ENCODE data around the gene ZNF281. TPM values are rescaled to one million over a fixed set of nuclear protein-coding genes. Genes with fewer than 3 reads are reported as not detected.

The ZNF281 gene
- total RNA-seq, 1 experiment from 2014 or later: 43.0 TPM

DNA sequence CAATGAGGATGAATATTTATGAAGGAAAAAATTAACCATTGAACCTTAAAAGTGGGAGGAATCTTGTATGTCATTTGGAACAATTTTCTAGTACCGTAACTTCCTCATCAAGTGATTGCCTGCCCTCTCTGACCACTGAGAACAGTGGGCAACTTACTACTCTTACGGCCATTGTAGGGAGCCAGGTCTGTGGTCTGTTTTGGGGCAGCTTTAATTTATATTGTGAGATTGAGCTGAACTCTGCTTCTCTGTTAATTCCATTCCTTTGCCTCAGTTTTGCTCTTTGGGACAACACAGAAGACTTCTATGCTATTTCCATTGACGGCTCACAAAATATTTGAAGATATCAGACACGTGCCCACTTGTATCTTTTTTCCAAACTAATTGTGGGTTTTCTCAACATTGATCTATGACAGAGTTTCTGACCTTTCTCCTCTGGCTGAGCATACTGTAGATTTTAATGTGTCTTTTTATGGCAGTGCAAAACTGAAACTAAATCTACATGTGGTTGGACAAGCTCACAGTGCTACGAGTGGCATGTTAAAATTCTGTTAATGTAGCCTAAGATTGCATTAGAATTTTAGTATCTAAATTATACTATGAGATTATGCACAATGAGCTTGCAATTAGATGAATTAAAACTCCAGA, 27.8 kb upstream of the ZNF281 start:
- H3K27me3 ChIP-seq (ENCODE audit: control insufficient read depth, insufficient read depth, low read length): no peaks in the 10 kb centered on the region
- H3K4me3 ChIP-seq (ENCODE audit: insufficient read depth, low read depth, low read length): no peak overlapping the region
- no peak for DNase-seq
- H3K36me3 ChIP-seq (replicated peaks; ENCODE audit: control insufficient read depth, insufficient read depth, low read length): no peaks in the 10 kb centered on the region

DNA sequence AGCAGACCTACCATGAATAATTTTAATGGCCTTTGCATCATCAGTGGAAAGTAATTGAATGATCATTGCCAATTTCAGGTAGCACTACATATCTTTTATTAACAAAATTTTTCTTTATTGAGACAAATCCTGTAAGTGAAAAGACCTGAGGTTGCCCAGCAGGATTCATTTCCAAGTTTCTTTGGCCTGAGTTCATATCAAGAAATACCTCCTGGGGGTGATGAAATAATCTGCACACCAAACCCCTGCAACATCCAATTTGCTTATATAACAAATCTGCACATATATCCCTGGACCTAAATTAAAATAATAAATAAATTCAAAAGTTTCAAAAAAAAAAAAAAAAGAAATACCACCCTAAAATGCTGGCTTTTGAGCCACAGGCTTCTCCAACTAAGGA, 27.3 kb upstream of the ZNF281 start:
- Histone ChIP-seq H3K27me3 (ENCODE audit: control insufficient read depth, insufficient read depth, low read length) (no peaks in the 10 kb centered on the region), H3K36me3 (replicated peaks; ENCODE audit: control insufficient read depth, insufficient read depth, low read length) (no peaks in the 10 kb centered on the region), H3K4me3 (ENCODE audit: insufficient read depth, low read depth, low read length) (no peak overlapping the region)
- no peak for DNase-seq

DNA sequence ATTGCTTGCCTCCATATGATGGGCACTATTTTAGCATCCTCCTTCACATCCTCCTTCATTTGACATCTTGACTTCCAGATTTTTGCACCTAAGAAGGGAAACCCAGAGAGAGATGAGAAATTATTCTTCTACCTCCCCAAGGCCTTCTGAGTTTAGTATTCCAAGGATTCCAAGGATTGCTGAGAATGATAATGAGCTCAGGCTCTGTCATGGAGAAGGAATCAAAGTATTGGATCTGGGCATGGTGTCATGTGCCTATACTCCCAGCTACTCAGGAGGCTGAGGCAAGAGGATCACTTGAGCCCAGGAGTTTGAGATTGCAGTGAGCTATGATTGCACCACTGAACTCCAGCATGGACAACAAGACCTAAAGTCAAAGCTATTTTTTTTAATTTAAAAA, 26.6 kb upstream of the ZNF281 start:
- H3K4me3 ChIP-seq (ENCODE audit: insufficient read depth, low read depth, low read length): no peak overlapping the region
- 0 out of 2 replicates have a peak, but pooled peaks cover 1% of the 10 kb centered on the region for H3K36me3 ChIP-seq (replicated peaks; ENCODE audit: control insufficient read depth, insufficient read depth, low read length)
- no peaks in the 10 kb centered on the region for H3K27me3 ChIP-seq (ENCODE audit: control insufficient read depth, insufficient read depth, low read length)
- DNase-seq: no peak

DNA sequence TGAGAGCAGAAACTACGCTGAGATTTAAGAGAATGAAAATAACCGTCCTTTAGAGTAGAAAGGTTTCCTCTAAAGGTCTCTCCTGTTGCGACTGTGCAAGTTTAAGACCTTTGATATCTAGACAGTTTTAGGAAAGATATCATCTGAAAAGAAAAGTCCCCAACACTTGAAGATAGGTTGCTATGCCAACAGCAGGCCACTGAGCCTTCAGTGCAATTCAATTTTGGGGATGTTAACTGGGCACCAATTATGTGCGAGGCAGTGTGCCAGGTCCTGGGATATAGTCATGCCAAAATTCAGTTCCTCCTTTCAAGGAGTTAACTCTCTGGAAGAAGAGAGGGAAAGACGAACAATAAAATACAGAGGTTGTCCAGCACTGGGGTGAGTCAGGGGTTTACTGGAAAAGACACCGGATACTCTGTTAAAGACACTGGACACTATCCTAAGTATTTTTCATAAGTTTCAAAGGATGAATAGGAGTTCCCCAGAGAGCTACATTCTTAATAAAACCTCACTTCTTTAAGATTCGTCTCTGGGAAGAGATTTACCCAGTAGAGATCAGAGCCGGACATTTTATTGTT, 25.5 kb upstream of the ZNF281 start:
- Histone ChIP-seq H3K27me3 (ENCODE audit: control insufficient read depth, insufficient read depth, low read length) (no peaks in the 10 kb centered on the region), H3K36me3 (replicated peaks; ENCODE audit: control insufficient read depth, insufficient read depth, low read length) (peaks cover 1% of the 10 kb centered on the region; the same call in 1 of the 2 replicates), H3K4me3 (ENCODE audit: insufficient read depth, low read depth, low read length) (no peak overlapping the region)
- DNase-seq: no peak

DNA sequence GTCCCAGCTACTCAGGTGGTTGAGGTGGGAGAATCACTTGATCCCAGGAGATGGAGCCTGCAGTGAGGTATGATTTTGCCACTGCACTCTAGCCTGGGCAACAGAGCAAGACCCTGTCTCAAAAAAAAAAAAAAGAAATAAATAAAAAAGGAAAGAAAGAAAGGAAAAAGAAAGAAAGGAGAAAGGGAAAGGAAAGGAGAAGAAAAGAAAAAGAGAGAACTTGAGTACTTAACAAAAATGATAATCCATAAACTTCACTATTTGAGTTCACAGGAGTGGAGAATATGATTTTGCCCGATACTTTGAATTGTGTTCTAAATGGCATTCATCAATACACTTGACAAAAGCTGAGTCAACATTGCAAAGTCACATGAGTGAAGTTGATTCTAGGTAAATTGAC, 23.8 kb upstream of the ZNF281 start:
- DNase-seq: no peak
- H3K36me3 ChIP-seq (replicated peaks; ENCODE audit: control insufficient read depth, insufficient read depth, low read length): peaks cover 3% of the 10 kb centered on the region
- H3K4me3 ChIP-seq (ENCODE audit: insufficient read depth, low read depth, low read length): no peak overlapping the region
- H3K27me3 ChIP-seq (ENCODE audit: control insufficient read depth, insufficient read depth, low read length): no peaks in the 10 kb centered on the region

DNA sequence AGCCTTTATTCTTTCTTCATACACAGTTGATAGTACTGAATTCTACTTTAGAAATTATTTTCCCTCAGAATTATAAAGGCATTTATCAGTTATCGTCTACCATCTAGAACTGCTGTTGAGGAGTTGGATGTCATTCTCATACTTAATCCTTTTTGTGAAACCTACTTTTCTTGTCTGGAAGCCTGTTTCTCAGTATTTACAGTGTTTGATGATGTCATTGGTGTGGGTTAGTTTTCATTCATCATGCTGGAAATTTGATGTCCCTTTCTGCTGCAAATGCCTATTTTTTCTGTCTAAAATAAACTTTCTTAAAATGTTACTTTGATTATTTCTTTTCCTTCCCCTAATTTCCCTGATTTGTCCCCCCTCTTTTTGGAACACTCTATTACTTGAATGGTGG, 22.8 kb upstream of the ZNF281 start:
- H3K4me3 ChIP-seq (ENCODE audit: insufficient read depth, low read depth, low read length): no peak overlapping the region
- no peaks in the 10 kb centered on the region for H3K27me3 ChIP-seq (ENCODE audit: control insufficient read depth, insufficient read depth, low read length)
- H3K36me3 ChIP-seq (replicated peaks; ENCODE audit: control insufficient read depth, insufficient read depth, low read length): peaks cover 3% of the 10 kb centered on the region
- DNase-seq: no peak

DNA sequence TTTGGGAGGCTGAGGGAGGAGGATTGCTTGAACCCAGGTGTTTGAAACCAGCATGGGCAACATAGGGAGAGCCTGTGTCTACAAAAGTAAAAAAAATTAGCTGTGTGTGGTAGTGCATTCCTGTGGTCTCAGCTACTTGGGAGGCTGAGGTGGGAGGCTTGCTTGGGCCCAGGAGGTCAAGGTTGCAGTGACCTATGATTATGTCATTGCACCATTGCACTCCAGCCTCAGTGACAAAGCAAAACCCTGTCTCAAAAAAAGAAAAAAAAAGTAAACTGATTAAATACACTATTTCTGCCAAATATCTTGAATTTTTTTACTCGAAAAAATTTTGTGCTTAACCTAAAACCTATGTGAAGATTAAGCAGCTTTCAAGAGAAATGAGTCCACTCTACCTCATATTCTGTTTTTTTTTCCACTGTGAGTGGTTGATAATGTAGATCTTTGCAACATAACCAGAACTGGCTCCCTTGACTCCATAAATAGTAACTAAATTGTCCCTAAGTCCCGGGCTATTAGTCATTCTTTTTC, 19.4 kb upstream of the ZNF281 start:
- H3K27me3 ChIP-seq (ENCODE audit: control insufficient read depth, insufficient read depth, low read length): no peaks in the 10 kb centered on the region
- peaks cover 3% of the 10 kb centered on the region for H3K36me3 ChIP-seq (replicated peaks; ENCODE audit: control insufficient read depth, insufficient read depth, low read length)
- H3K4me3 ChIP-seq (ENCODE audit: insufficient read depth, low read depth, low read length): no peak overlapping the region
- DNase-seq: no peak

DNA sequence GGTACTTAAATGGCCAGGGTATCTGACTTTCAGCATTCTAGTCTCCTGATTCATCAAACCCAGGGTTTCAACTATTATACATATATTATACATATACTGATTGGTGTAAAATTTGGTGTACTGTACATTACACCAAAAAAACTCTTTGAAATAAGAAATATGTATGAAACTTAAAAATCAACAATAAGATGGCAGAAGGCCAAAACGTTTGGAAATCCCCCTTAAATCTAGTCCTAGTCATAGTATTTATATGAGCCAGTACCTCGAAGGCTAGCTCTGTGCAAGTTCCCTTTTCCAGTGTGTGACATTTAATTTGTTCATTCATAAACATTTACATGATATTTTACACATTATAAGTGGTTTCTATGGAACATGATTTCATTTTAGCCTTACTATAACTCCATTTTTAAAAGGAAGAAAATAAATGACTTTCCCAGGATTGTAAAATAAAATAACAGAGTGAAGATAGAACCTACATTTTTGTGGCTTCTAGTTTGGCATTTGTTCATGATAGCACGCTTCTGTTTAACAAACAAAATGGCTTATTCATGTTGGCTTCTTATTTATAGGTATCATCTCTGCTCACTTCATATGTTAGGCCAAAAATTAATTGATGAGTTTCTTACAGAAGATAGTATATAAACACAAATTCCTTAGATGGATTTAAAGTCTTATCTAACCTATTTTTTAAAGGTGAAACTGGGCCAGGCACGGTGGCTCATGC, 18.8 kb upstream of the ZNF281 start:
- H3K4me3 ChIP-seq (ENCODE audit: insufficient read depth, low read depth, low read length): no peak overlapping the region
- peaks cover 3% of the 10 kb centered on the region for H3K36me3 ChIP-seq (replicated peaks; ENCODE audit: control insufficient read depth, insufficient read depth, low read length)
- no peak for DNase-seq
- H3K27me3 ChIP-seq (ENCODE audit: control insufficient read depth, insufficient read depth, low read length): no peaks in the 10 kb centered on the region

DNA sequence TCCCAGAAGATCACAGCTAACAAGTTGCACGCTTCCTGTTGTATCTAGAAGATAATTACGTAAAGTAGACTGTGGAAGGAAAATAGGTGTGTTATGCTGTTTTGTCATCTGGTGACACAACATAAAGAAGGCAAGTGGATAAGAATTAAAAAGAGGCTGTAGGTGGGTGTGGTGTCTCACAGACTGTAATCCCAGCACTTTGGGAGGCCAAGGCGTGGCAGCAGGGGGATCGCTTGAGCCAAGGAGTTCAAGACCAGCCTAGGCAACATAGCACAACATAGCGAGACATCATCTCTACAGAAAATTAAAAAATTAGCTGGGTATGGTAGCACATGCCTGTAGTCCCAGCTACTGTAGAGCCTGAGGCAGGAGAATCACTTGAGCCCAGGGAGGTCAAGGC, 17.9 kb upstream of the ZNF281 start:
- DNase-seq: no peak
- Histone ChIP-seq H3K4me3 (ENCODE audit: insufficient read depth, low read depth, low read length) (no peak overlapping the region), H3K27me3 (ENCODE audit: control insufficient read depth, insufficient read depth, low read length) (no peaks in the 10 kb centered on the region), H3K36me3 (replicated peaks; ENCODE audit: control insufficient read depth, insufficient read depth, low read length) (peaks cover 3% of the 10 kb centered on the region)

DNA sequence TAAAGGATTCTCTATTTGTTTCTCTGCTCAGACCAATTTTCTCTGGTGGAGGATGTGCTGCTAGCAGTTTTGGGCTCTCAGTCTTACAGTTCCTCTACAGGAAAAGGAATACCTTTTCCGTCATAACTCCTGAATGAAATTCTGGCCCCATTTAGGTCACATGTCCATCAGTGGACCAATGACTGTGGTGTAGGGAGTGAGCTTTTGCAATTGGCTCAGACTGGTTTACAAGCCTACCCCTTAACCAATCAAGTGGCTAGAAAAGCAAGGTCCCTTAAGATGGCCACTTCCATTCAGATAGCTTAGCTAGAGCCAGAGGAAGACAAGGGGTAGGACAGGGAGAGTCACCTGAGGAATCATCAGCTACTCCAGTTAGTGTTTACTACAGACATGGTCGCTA, 16.4 kb upstream of the ZNF281 start:
- Histone ChIP-seq H3K36me3 (replicated peaks; ENCODE audit: control insufficient read depth, insufficient read depth, low read length) (peaks cover 1% of the 10 kb centered on the region), H3K27me3 (ENCODE audit: control insufficient read depth, insufficient read depth, low read length) (no peaks in the 10 kb centered on the region), H3K4me3 (ENCODE audit: insufficient read depth, low read depth, low read length) (no peak overlapping the region)
- DNase-seq: no peak

DNA sequence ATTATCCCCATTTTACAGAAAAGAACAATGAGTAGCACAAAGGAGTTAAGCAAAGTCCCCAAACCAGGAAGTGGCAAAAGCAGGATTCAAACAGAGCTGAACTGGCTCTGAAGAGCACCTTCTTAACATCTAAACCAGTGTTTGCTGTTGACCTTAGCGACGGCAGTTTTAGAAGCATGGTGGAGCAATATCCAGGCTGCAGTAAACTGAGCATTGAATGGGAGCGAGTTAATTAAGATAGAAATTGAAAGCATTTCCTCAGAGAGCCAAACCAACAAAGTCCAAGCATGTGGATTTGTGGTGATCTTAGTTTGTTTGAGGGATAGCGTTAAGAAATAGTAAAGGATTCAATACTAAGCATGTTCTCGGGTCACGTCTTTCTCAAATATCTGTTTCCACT, 13.4 kb upstream of the ZNF281 start:
- Histone ChIP-seq H3K36me3 (replicated peaks; ENCODE audit: control insufficient read depth, insufficient read depth, low read length) (no peaks in the 10 kb centered on the region; the same call in none of the 2 replicates), H3K27me3 (ENCODE audit: control insufficient read depth, insufficient read depth, low read length) (no peaks in the 10 kb centered on the region), H3K4me3 (ENCODE audit: insufficient read depth, low read depth, low read length) (no peak overlapping the region)
- DNase-seq: no peak

DNA sequence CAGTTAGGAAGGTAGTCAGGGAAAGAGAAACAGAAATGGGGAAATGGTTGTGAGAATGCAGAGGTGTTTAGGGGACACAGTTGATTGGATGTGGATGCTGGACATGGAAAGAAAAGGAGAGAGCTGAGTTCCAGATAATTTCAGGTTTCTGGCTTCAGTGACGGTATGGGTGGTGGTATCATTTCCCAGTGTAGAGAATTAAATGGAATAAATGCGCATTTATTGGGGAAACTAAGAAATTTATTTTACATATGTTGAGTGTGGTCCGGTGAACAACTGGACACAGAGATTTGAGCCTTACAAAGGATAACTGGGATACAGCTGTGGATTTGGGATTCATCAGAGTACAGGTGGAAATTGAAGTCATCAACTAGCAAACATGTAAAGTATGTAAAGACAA, 12.4 kb upstream of the ZNF281 start:
- H3K36me3 ChIP-seq (replicated peaks; ENCODE audit: control insufficient read depth, insufficient read depth, low read length): peaks cover 3% of the 10 kb centered on the region
- DNase-seq: no peak
- H3K27me3 ChIP-seq (ENCODE audit: control insufficient read depth, insufficient read depth, low read length): no peaks in the 10 kb centered on the region
- H3K4me3 ChIP-seq (ENCODE audit: insufficient read depth, low read depth, low read length): no peak overlapping the region

DNA sequence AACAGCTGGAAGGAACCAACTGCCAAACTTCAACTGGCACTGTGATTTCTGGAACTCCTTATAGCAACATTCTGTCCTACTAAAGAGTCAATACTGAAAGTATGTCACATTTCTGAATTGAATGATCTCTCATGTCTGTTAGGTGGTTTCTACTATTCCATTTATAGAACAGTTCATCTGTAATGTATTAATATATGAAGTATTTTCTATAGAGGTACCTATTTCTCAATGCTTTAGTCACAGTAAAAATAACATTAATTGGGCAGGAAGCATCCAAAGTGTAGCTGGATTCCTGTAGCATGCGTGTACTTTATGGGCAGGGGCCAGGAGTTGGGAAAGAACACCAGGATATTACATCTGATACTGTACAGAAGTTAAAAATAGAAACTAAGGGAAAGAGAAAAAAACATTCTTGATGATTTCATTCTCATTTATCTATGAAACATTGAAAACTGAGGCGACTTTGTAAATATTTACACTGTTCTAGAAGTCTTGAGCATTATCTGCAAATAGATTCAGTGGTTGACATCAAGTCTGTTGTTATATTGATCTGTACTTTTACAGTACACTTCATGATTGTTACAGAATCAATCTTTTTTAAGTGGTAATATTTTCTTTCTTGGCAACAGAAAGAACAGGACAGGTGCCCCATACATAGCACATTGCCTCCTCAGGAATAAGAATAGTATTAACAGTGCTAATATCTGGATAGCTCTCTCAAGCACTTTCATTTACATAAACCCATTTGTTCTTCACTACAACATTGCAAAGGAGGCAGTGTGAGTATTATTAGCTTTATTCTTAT, 6.2 kb upstream of the ZNF281 start:
- peaks cover 3% of the 10 kb centered on the region for H3K36me3 ChIP-seq (replicated peaks; ENCODE audit: control insufficient read depth, insufficient read depth, low read length)
- H3K4me3 ChIP-seq (ENCODE audit: insufficient read depth, low read depth, low read length): no peak overlapping the region
- H3K27me3 ChIP-seq (ENCODE audit: control insufficient read depth, insufficient read depth, low read length): no peaks in the 10 kb centered on the region
- no peak for DNase-seq

DNA sequence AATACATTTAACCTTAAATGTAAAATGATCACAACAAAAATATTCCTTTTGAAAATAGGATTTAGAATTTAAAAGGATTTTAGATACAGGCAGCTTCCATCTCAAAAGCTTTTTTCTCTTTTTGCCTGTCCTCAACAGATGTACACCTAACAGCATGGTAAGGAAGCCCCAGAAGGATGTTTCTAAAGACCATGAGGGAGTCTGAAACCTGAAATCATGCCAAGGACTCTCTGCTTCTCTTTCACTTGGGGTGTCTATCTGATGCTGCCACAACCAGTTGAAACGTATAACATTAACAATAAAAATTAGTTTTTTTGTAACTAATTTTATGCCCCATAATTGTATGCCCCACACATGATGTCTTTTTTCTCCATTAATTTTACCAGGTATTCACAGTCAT, 5.4 kb upstream of the ZNF281 start:
- Histone ChIP-seq H3K4me3 (ENCODE audit: insufficient read depth, low read depth, low read length) (no peak overlapping the region), H3K36me3 (replicated peaks; ENCODE audit: control insufficient read depth, insufficient read depth, low read length) (peaks cover 3% of the 10 kb centered on the region), H3K27me3 (ENCODE audit: control insufficient read depth, insufficient read depth, low read length) (no peaks in the 10 kb centered on the region)
- no peak for DNase-seq

All from H7 (cell line).